Pericardium fibroblast (primary cell): ENCODE data around the gene EXOSC10. TPM values are rescaled to one million over a fixed set of nuclear protein-coding genes. Genes with fewer than 3 reads are reported as not detected.

ENCODE experiments used
- total RNA-seq: library from RNA; depleted of rRNA; stranded (reverse); fragments of >200 nt; gene quantifications from 2 replicates; pipeline ENCODE4 v1.2.3, GENCODE V29; 2015

Gene EXOSC10
- 29.6 and 34.5 TPM in 2 replicates for total RNA-seq

GRCh38 chr1:11099310-11100148, at the start of gene EXOSC10:
TSS of gene EXOSC10 (minus strand) at chr1:11099869. CDS start at chr1:11099831, 38 bp downstream.

GRCh38 chr1:11059968-11060830, 39.5 kb downstream of the EXOSC10 start, which contains the start of gene SRM:
TSS of gene SRM (minus strand) at chr1:11060018. CDS start at chr1:11059943, 75 bp downstream.

DNA sequence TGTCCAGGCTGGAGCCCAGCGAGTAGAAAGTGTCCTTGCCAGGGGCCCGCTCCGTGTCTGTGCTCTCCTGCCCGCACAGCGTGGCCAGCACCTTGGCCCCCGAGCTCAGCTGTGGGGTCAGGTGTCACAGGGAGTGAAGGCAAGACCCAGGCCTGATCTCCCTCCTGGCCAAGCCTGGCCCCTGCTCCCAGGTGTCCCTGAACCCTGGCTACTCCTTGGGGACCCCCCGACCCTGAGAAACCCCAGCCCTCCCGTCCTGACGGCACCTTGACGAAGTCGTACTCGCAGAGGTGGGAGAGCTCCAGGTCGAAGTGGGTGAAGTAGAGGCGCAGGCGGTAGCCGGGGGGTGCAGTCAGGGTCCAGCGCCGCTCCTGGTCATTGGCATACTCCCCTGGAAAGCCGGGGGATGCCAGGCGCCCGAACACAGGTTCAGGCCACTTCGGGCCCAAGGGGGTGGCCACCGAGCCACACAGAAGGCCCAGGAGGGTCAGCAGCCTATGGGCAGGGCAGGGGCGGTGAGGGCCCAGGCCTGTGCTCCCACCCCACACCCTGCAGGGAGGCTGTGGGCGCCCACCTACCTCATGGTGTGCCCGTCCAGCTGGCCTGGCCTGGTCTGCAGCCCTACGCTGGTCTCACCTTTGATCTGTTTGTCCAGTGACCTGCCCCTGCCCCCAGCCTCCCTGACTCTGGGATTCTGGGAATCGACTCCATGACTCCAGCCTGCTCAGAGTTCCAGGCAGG, 52.9 kb downstream of the EXOSC10 start, which contains the start of gene MASP2:
TSS of gene MASP2 (minus strand) at position 615 of the 741 bp plus-strand sequence. CDS start at position 583, 32 bp downstream.

Other genes starting within 250 kb of the EXOSC10 start
- 31.5 and 36.3 TPM in 2 replicates for gene TARDBP, start 87.2 kb downstream of the EXOSC10 start, total RNA-seq
- gene MASP2, start 52.6 kb downstream of the EXOSC10 start, total RNA-seq, result not detected in 2 replicates
- 59.8 and 82.9 TPM in 2 replicates for gene SRM, start 39.9 kb downstream of the EXOSC10 start, total RNA-seq
- gene ANGPTL7, start 89.5 kb upstream of the EXOSC10 start, total RNA-seq, result 0.43 TPM in 1 of 2 replicates, not detected in the other
- 17.5 and 25.5 TPM in 2 replicates for gene MTOR, start 162.7 kb upstream of the EXOSC10 start, total RNA-seq
- gene UBIAD1, start 173.3 kb upstream of the EXOSC10 start, total RNA-seq, result 7.7 and 12.4 TPM in 2 replicates